Spleen (tissue), 11 donors: ENCODE results near the gene SLC5A9. TPM values are rescaled to one million over a fixed set of nuclear protein-coding genes. Genes with fewer than 3 reads are reported as not detected.

Experiments used
- DNase-seq: peaks from one replicate; pipeline ENCODE4 v3.0.0-alpha.2; 2020
- H3K27ac ChIP-seq, 8 donors: fragments of 200-600 bp; sonication (generic) in 7 of 8; 1 replicate in 4 of 8; 2 replicates in 4 of 8; pipeline versions ENCODE4 v1.5.0 to v1.8.0; 2016 to 2021; ENCODE audit warnings: inconsistent platforms in 4 of 8, mild to moderate bottlenecking in 4 of 8, moderate library complexity in 1 of 8
- H3K27me3 ChIP-seq, 7 donors: fragments of 200-600 bp; sonication (generic) in 6 of 7; replicated peaks in 1 of 7; 1 replicate in 4 of 7; 2 replicates in 3 of 7; pipeline versions ENCODE4 v1.5.0 to v1.8.0; 2016 to 2021; ENCODE audit warnings: inconsistent platforms in 3 of 7, mild to moderate bottlenecking in 1 of 7
- H3K36me3 ChIP-seq, 6 donors: fragments of 200-600 bp; sonication (generic) in 5 of 6; 1 replicate in 4 of 6; 2 replicates in 2 of 6; pipeline versions ENCODE4 v1.5.0 to v1.8.0; 2016 to 2021; ENCODE audit warnings: inconsistent platforms in 2 of 6
- H3K4me1 ChIP-seq, 6 donors: fragments of 200-600 bp; sonication (generic) in 5 of 6; 1 replicate in 3 of 6; 2 replicates in 3 of 6; pipeline versions ENCODE4 v1.5.0 to v1.8.0; 2016 to 2021; ENCODE audit warnings: inconsistent platforms in 3 of 6
- H3K4me3 ChIP-seq, 8 donors: fragments of 200-600 bp; sonication (generic) in 7 of 8; 1 replicate in 4 of 8; 2 replicates in 4 of 8; pipeline versions ENCODE4 v1.5.0 to v1.8.0; 2016 to 2021; ENCODE audit warnings: inconsistent platforms in 4 of 8, mild to moderate bottlenecking in 4 of 8, moderate library complexity in 2 of 8
- H3K9me3 ChIP-seq, 8 donors: fragments of 200-600 bp; sonication (generic) in 7 of 8; 1 replicate in 4 of 8; 2 replicates in 4 of 8; pipeline versions ENCODE4 v1.5.0 to v1.8.0; 2016 to 2021; ENCODE audit warnings: inconsistent platforms in 4 of 8
- POLR2A ChIP-seq, 3 donors: fragments of 450-650 bp; IDR thresholded peaks; one replicate each; pipeline ENCODE4 v1.5.1; 2017; ENCODE audit warnings: antibody characterized with exemption in 3 of 3, mild to moderate bottlenecking in 1 of 3
- POLR2AphosphoS5 ChIP-seq, 3 donors: sonication (generic); formaldehyde crosslinking; IDR thresholded peaks; one replicate each; pipeline ENCODE4 v1.5.1; 2017; ENCODE audit warnings: antibody characterized with exemption in 3 of 3
- WGBS, 5 donors: extraction: QIAGEN DNeasy Blood & Tissue Kit in 3 of 5; methylation state at CpG; one replicate each; pipeline versions ENCODE4 v1.1.5 to v1.1.7; 2013 to 2018; 5-methylcytosine and 5-hydroxymethylcytosine counted together
- intact Hi-C: fragments of 100-400 bp; cut with DNase I; formaldehyde crosslinking; loops from one replicate; pipeline ENCODE4 v1.15.0; 2023; ENCODE audit warnings: low total_unique reads
- polyA plus RNA-seq, 3 donors: library from polyadenylated mRNA; stranded (reverse); fragments of 200-250 nt; gene quantifications; one replicate each; pipeline ENCODE4 v1.2.1, GENCODE V29; 2013
- total RNA-seq, 7 donors: library from RNA; depleted of rRNA in 3 of 7; stranded (reverse); fragments of >200 nt in 3 of 7; fragmentation: NEBNext Ultra II Directional in 4 of 7; extraction: Animal tissue kit (Norgen Biotek cat#: 25700) in 4 of 7; gene quantifications; one replicate each; pipeline versions ENCODE4 v1.1.0 to v1.2.1, GENCODE V29; 2016 to 2021
- TF ChIP-seq, protein P1 (sequence below), 11 experiments: fragments of 200-600 bp in 7 of 11; fragments of 450-650 bp in 4 of 11; sonication (generic) in 4 of 11; IDR thresholded peaks in 8 of 11; conservative IDR thresholded peaks in 3 of 11; 1 replicate in 7 of 11; 2 replicates in 4 of 11; pipeline versions ENCODE4 v1.4.0 to v1.8.0; 2016 to 2021; ENCODE audit warnings: antibody characterized with exemption in 11 of 11, inconsistent platforms in 4 of 11, mild to moderate bottlenecking in 1 of 11
- donor health status: healthy with polysubstance abuse.
- donor health status: DM: no; HTN: no; CAD: no; lungs with moderate emphysema.
- donor health status: DM: no; HTN: no; CAD: no.
- donor health status: Bipolar disorder and iron deficiency.
- donor health status: healthy.
- donor health status: DM: no; HTN: no; CAD: no.
- donor health status: DM: yes; HTN: yes; CAD: no.

SLC5A9 gene
- total and polyA plus RNA-seq, 10 donors = 0.51 to 2.1 (median 0.90) TPM

DNA sequence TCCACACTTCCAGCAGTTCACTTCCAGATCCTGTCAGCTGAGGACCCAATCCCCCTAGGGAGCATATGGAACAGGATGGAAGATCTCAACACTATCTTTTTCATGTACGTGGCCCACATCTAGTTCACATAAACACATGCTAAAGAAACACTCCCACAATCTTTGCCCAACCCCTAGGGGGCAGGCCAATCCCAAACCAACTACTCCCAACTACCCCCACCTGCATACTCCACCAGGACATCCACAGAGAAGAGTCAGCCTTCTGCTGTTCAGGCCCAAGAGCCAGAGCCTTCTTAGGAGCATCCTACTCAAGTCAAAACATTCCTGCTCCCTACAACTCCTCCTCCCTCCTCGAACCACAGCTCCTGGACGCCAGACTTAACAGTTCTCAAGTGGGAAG is 5.6 kb upstream of the SLC5A9 start:
- Histone ChIP-seq H3K27ac (no peak overlapping the region), H3K9me3 (no peaks in the 10 kb centered on the region), H3K36me3 (no peaks in the 10 kb centered on the region), H3K4me1 (peaks cover 0 to 10% (median 0%) of the 10 kb centered on the region in 6 donors), H3K4me3 (no peak overlapping the region), H3K27me3 (no peaks in the 10 kb centered on the region)
- WGBS, 5 donors = 45 to 53% (median 48%) methylated on average over 3 of the region's 3 CpGs
- intact Hi-C loops = no loop called here
- DNase-seq = no peak
- no peak for TF ChIP-seq POLR2AphosphoS5 (IDR thresholded peaks at IDR 0.05)
- TF ChIP-seq, protein P1, sequence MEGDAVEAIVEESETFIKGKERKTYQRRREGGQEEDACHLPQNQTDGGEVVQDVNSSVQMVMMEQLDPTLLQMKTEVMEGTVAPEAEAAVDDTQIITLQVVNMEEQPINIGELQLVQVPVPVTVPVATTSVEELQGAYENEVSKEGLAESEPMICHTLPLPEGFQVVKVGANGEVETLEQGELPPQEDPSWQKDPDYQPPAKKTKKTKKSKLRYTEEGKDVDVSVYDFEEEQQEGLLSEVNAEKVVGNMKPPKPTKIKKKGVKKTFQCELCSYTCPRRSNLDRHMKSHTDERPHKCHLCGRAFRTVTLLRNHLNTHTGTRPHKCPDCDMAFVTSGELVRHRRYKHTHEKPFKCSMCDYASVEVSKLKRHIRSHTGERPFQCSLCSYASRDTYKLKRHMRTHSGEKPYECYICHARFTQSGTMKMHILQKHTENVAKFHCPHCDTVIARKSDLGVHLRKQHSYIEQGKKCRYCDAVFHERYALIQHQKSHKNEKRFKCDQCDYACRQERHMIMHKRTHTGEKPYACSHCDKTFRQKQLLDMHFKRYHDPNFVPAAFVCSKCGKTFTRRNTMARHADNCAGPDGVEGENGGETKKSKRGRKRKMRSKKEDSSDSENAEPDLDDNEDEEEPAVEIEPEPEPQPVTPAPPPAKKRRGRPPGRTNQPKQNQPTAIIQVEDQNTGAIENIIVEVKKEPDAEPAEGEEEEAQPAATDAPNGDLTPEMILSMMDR (IDR thresholded peaks at IDR 0.05 in 8 of 11, conservative IDR thresholded peaks at IDR 0.05 in 3 of 11) = peak in 4 of 11 experiments; percentile 13 to 17 (median 15)
- TF ChIP-seq POLR2A (IDR thresholded peaks at IDR 0.05) = no peak

DNA sequence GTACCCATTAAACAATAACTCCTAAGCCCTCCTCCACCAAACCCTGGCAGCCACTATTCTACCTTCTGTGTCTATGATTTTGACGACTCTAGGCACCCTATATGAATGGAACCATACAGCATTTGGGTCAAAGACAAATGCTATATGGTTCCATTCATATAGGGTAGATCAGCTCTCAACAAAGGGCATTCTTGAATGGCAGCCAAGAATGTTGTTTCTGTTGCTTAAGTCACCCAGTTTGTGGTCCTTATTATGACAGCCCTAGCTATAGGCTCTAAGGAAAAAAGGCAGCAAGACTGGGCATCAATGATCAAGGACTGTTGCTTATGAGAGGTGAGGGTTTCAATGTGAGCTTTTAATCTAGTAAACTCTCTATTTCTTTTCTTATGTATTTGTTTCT is 4.7 kb upstream of the SLC5A9 start:
- Histone ChIP-seq H3K9me3 (no peaks in the 10 kb centered on the region), H3K4me3 (no peak overlapping the region), H3K36me3 (no peaks in the 10 kb centered on the region), H3K27me3 (no peaks in the 10 kb centered on the region), H3K4me1 (peaks cover 0 to 10% (median 0%) of the 10 kb centered on the region in 6 donors), H3K27ac (no peak overlapping the region)
- TF ChIP-seq, protein P1 (IDR thresholded peaks at IDR 0.05 in 8 of 11, conservative IDR thresholded peaks at IDR 0.05 in 3 of 11) = no peak
- TF ChIP-seq POLR2AphosphoS5 (IDR thresholded peaks at IDR 0.05) = no peak
- TF ChIP-seq POLR2A (IDR thresholded peaks at IDR 0.05) = no peak
- WGBS, 5 donors = 0 to 84% (median 45%) methylated on average over 1 of the region's 1 CpG
- no peak for DNase-seq
- intact Hi-C loops = no loop called here

DNA sequence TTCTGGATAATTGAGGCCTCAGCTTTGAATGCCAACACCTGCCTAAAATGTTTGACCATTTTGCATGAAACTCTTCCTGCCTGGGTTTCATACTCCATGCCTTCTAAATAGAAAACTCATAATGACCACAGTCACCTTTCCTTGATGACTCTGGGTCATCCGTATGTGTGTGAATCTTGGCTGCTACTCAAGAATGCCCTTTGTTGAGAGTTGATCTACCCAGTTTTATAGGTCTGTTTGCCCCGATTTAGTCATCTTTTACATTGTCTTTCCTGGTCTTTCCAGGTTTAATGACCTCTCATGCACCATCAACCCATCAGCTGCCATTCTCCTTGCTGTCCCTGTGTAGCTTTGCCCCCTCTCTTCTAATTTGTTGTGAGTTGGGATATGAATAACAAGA is 2.7 kb upstream of the SLC5A9 start:
- WGBS, 5 donors = 78 to 90% (median 83%) methylated on average over 2 of the region's 2 CpGs
- Histone ChIP-seq H3K27ac (no peak overlapping the region), H3K27me3 (no peaks in the 10 kb centered on the region), H3K9me3 (no peaks in the 10 kb centered on the region), H3K4me1 (peaks cover 0 to 10% (median 0%) of the 10 kb centered on the region in 6 donors), H3K36me3 (no peaks in the 10 kb centered on the region), H3K4me3 (no peak overlapping the region)
- no peak for DNase-seq
- TF ChIP-seq POLR2AphosphoS5 (IDR thresholded peaks at IDR 0.05) (no peak), POLR2A (IDR thresholded peaks at IDR 0.05) (no peak)
- TF ChIP-seq, protein P1 (IDR thresholded peaks at IDR 0.05 in 8 of 11, conservative IDR thresholded peaks at IDR 0.05 in 3 of 11) = no peak
- intact Hi-C loops = no loop called here

DNA sequence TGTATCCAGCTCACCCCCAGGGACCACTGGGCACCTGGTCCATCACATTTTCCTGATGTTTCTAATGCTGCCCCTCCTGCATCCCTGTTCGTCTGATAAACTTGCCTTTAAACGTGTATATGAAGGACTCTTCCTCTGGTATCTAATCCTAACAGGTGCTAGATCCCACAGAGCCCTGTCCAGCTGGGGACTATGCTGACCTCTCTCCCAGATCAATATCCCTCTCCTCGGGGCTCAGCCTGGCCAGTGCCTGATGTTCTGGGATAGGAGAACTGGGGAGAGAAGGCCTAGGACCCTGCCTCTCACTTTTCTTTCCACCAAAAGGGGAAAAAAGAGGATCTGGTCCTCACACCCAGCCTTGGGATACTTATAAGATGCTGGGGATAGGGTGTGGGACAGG is 1.4 kb upstream of the SLC5A9 start:
- no peak for DNase-seq
- intact Hi-C loops = no loop called here
- H3K4me1 ChIP-seq = peaks cover 0 to 6% (median 0%) of the 10 kb centered on the region in 6 donors
- H3K27ac ChIP-seq = no peak overlapping the region
- no peaks in the 10 kb centered on the region for H3K36me3 ChIP-seq
- H3K4me3 ChIP-seq = no peak overlapping the region
- WGBS, 5 donors = 77 to 94% (median 84%) methylated on average over 3 of the region's 3 CpGs
- no peaks in the 10 kb centered on the region for H3K27me3 ChIP-seq
- H3K9me3 ChIP-seq = no peaks in the 10 kb centered on the region
- TF ChIP-seq, protein P1 (IDR thresholded peaks at IDR 0.05 in 8 of 11, conservative IDR thresholded peaks at IDR 0.05 in 3 of 11) = no peak
- TF ChIP-seq POLR2AphosphoS5 (IDR thresholded peaks at IDR 0.05) (no peak), POLR2A (IDR thresholded peaks at IDR 0.05) (no peak)
